Osteocyte (in vitro differentiated cells): ENCODE measurements around the gene ADAM15. TPM values are rescaled to one million over a fixed set of nuclear protein-coding genes. Genes with fewer than 3 reads are reported as not detected.
A peak's percentile ranks its signal among the peaks of the same experiment; 100 is the strongest.

Experiments used
- DNase-seq: peaks from one replicate; pipeline ENCODE4 v3.0.0; 2021; ENCODE audit warnings: mixed read lengths; ENCODE audit not compliant: unreplicated experiment; ENCODE audit errors: extremely low spot score
- H3K27ac Mint-ChIP-seq: one replicate; pipeline ENCODE4 v1.8.0; 2021; ENCODE audit warnings: mild to moderate bottlenecking, mixed read lengths; ENCODE audit not compliant: unreplicated experiment
- H3K27me3 Mint-ChIP-seq: one replicate; pipeline ENCODE4 v1.8.0; 2021; ENCODE audit warnings: mixed read lengths; ENCODE audit not compliant: unreplicated experiment
- H3K36me3 Mint-ChIP-seq: one replicate; pipeline ENCODE4 v1.8.0; 2021; ENCODE audit warnings: mixed read lengths; ENCODE audit not compliant: unreplicated experiment
- H3K4me1 Mint-ChIP-seq: one replicate; pipeline ENCODE4 v1.8.0; 2021; ENCODE audit warnings: mixed read lengths; ENCODE audit not compliant: unreplicated experiment
- H3K4me3 Mint-ChIP-seq: one replicate; pipeline ENCODE4 v1.8.0; 2021; ENCODE audit warnings: mild to moderate bottlenecking, moderate library complexity, mixed read lengths; ENCODE audit not compliant: unreplicated experiment
- H3K9me3 Mint-ChIP-seq: one replicate; pipeline ENCODE4 v1.8.0; 2021; ENCODE audit warnings: mixed read lengths; ENCODE audit not compliant: unreplicated experiment
- total RNA-seq: library from RNA; stranded (reverse); gene quantifications from 2 replicates; pipeline ENCODE4 v1.2.1, GENCODE V29; 2021
- TF ChIP-seq, protein P1 (sequence below): fragments of 200-600 bp; sonication (generic); IDR thresholded peaks from 2 replicates; pipeline ENCODE4 v1.5.0; 2021; ENCODE audit warnings: antibody characterized with exemption, mild to moderate bottlenecking, moderate library complexity

The ADAM15 gene
- total RNA-seq, 1 donor from 2014 or later = 89.4 TPM

GRCh38 chr1:155070721-155071569 lies 19.8 kb downstream of the ADAM15 start:
- H3K27me3 Mint-ChIP-seq = peaks cover 11% of the 10 kb centered on the region
- peak overlapping the region; percentile 48 for H3K4me3 Mint-ChIP-seq
- H3K4me1 Mint-ChIP-seq = peaks cover 10% of the 10 kb centered on the region
- TF ChIP-seq, protein P1, sequence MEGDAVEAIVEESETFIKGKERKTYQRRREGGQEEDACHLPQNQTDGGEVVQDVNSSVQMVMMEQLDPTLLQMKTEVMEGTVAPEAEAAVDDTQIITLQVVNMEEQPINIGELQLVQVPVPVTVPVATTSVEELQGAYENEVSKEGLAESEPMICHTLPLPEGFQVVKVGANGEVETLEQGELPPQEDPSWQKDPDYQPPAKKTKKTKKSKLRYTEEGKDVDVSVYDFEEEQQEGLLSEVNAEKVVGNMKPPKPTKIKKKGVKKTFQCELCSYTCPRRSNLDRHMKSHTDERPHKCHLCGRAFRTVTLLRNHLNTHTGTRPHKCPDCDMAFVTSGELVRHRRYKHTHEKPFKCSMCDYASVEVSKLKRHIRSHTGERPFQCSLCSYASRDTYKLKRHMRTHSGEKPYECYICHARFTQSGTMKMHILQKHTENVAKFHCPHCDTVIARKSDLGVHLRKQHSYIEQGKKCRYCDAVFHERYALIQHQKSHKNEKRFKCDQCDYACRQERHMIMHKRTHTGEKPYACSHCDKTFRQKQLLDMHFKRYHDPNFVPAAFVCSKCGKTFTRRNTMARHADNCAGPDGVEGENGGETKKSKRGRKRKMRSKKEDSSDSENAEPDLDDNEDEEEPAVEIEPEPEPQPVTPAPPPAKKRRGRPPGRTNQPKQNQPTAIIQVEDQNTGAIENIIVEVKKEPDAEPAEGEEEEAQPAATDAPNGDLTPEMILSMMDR = peak; percentile 54
- no peaks in the 10 kb centered on the region for H3K36me3 Mint-ChIP-seq
- H3K9me3 Mint-ChIP-seq = no peaks in the 10 kb centered on the region
- no peak overlapping the region for H3K27ac Mint-ChIP-seq
- DNase-seq = no peak

- TF ChIP-seq, protein P1 = no peak
- H3K4me3 Mint-ChIP-seq = peak overlapping the region; percentile 48
- no peaks in the 10 kb centered on the region for H3K9me3 Mint-ChIP-seq
- H3K36me3 Mint-ChIP-seq = no peaks in the 10 kb centered on the region
- no peak for DNase-seq
- H3K27ac Mint-ChIP-seq = no peak overlapping the region
- peaks cover 10% of the 10 kb centered on the region for H3K4me1 Mint-ChIP-seq
- peaks cover 11% of the 10 kb centered on the region for H3K27me3 Mint-ChIP-seq
Measured at GRCh38 chr1:155071701-155072100, 20.6 kb downstream of the ADAM15 start.

- peaks cover 11% of the 10 kb centered on the region for H3K27me3 Mint-ChIP-seq
- H3K36me3 Mint-ChIP-seq = no peaks in the 10 kb centered on the region
- no peaks in the 10 kb centered on the region for H3K9me3 Mint-ChIP-seq
- peaks cover 10% of the 10 kb centered on the region for H3K4me1 Mint-ChIP-seq
- TF ChIP-seq, protein P1 = no peak
- H3K4me3 Mint-ChIP-seq = no peak overlapping the region
- DNase-seq = no peak
- H3K27ac Mint-ChIP-seq = no peak overlapping the region
Measured at GRCh38 chr1:155072531-155073289, 21.6 kb downstream of the ADAM15 start.

DNA sequence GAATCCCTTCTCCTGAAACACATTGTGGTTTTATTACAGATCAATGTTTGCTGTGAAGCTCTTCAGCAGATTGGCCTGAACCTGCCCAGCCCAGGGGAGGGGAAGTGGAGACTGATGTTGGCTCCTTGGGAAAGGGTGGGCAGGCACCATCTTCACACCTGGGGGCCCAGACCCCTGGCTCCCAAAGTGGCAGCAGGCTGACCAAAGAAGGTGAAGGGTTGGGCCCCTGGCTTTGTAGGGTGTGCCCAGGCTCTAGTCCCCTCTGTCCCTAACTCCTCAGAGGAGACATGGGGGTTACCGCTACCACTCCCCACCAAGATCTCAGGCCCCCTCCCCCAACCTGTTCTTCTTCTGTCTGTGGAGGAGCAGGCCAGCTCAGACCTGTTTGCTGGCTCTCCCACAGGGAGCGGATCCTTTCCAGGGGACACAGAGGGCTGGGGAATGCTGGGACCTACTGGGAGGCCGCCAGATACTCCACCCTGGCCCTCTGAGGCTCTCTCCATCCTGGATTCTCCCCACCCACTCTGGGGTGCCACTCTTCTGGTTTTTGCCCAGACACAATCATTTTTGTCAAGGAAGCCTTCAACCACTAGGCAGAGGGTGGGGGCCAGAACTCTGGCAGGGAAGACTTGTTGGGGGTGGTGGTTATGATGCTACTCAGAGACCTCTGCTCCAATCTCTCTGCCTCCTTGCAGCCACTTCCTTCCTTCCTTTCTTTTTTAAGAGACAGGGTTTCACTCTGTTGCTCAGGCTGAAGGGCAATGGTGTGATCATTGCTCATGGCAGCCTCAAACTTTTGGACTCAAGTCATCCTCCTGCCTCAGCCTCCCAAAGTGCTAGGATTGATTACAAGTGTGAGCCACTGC lies 22.5 kb downstream of the ADAM15 start:
- no peak for DNase-seq
- Mint-ChIP-seq H3K9me3 (no peaks in the 10 kb centered on the region), H3K27ac (no peak overlapping the region), H3K36me3 (no peaks in the 10 kb centered on the region), H3K4me1 (peaks cover 13% of the 10 kb centered on the region), H3K27me3 (peaks cover 11% of the 10 kb centered on the region), H3K4me3 (no peak overlapping the region)
- TF ChIP-seq, protein P1 = no peak
